K562 (cell line): ENCODE data around the gene MAGI1. TPM values are rescaled to one million over a fixed set of nuclear protein-coding genes. Genes with fewer than 3 reads are reported as not detected.

Experiments
- ATAC-seq: fragments of 200-7000 bp; cut with Tn5 transposase; 3 replicates; pipeline ENCODE4 v1.9.1; 2020; ENCODE audit warnings: moderate library complexity
- BruUV-seq: library from RNA; stranded (reverse); fragments of 400-500 nt; replicated peaks from 2 replicates; lab custom pipeline; 2021; lab: Mats Ljungman, UMichigan
- CTCF ChIA-PET: fragments of 300-600 bp; formaldehyde crosslinking; extraction: SDS; loops from one replicate; lab custom pipeline; 2021; ENCODE audit warnings: low intra/inter-chr PET ratio; lab: Yijun Ruan, JAX
- POLR2A ChIA-PET: fragments of 300-600, 350-650 bp; sonication (Branson Sonifier 250); formaldehyde crosslinking; extraction: SDS; loops from one replicate; lab custom pipeline; 2021; ENCODE audit warnings: antibody characterized with exemption, inconsistent platforms; lab: Yijun Ruan, JAX
- DNase-seq, 4 experiments: peaks; one replicate each; pipeline versions ENCODE4 v3.0.0 to v3.0.0-alpha.2; 2011 to 2018; ENCODE audit warnings: low spot score in 3 of 4, mixed read lengths in 3 of 4; ENCODE audit errors: extremely low read depth in 1 of 4
- FAIRE-seq: peaks from 2 replicates; lab custom pipeline; 2011; peaks lifted over from hg19 to GRCh38; lab: Jason Lieb, UNC
- H2AFZ ChIP-seq: 2 replicates; pipeline ENCODE4 v1.6.0; 2011; ENCODE audit warnings: low read depth, low read length, control low read depth, inconsistent platforms
- H3K27ac ChIP-seq: fragments of 200-600 bp; 3 replicates; pipeline ENCODE4 v1.8.0; 2011; ENCODE audit warnings: low read depth, mild to moderate bottlenecking, control low read depth, inconsistent platforms, low read length, moderate library complexity, mixed read lengths; ENCODE audit errors: extremely low read depth
- H3K27me3 ChIP-seq, 2 experiments: fragments of 300-600 bp in 1 of 2; 2 replicates in 1 of 2; 3 replicates in 1 of 2; pipeline versions ENCODE4 v1.6.0 to v1.8.0; 2011; ENCODE audit warnings: inconsistent platforms in 2 of 2, low read length in 2 of 2, mild to moderate bottlenecking in 1 of 2, mixed read lengths in 1 of 2, moderate library complexity in 1 of 2; ENCODE audit not compliant: control insufficient read depth in 2 of 2, insufficient read depth in 2 of 2
- H3K36me3 ChIP-seq: fragments of 300-600 bp; 3 replicates; pipeline ENCODE4 v1.8.0; 2011; ENCODE audit warnings: mild to moderate bottlenecking, low read length, inconsistent platforms; ENCODE audit not compliant: control insufficient read depth, insufficient read depth
- H3K4me1 ChIP-seq, 2 experiments: fragments of 200-600 bp in 1 of 2; replicated peaks in 1 of 2; 2 replicates in 1 of 2; 3 replicates in 1 of 2; pipeline versions ENCODE4 v1.5.1 to v1.8.0; 2011; ENCODE audit warnings: inconsistent platforms in 2 of 2, low read length in 2 of 2, mild to moderate bottlenecking in 1 of 2, mixed read lengths in 1 of 2, moderate library complexity in 1 of 2; ENCODE audit not compliant: control insufficient read depth in 2 of 2, insufficient read depth in 2 of 2
- H3K4me2 ChIP-seq: 2 replicates; pipeline ENCODE4 v1.6.1; 2011; ENCODE audit warnings: low read length, control low read depth, inconsistent platforms, mixed read lengths; ENCODE audit not compliant: insufficient read depth
- H3K4me3 ChIP-seq: fragments of 200-600 bp; sonication (generic), shearing (Covaris generic); 2 replicates; pipeline ENCODE4 v1.5.1; 2016; ENCODE audit warnings: control low read depth, inconsistent platforms
- H3K79me2 ChIP-seq: fragments of 200-600 bp; 3 replicates; pipeline ENCODE4 v1.8.0; 2011; ENCODE audit warnings: low read length, inconsistent platforms; ENCODE audit not compliant: control insufficient read depth, insufficient read depth
- H3K9ac ChIP-seq, 2 experiments: 2 replicates each; pipeline versions ENCODE4 v1.6.0 to v1.6.1; 2011; ENCODE audit warnings: low read depth in 2 of 2, low read length in 2 of 2, control low read depth in 1 of 2, inconsistent platforms in 1 of 2, mild to moderate bottlenecking in 1 of 2, mixed read lengths in 1 of 2; ENCODE audit not compliant: insufficient read depth in 1 of 2
- H3K9me1 ChIP-seq: one replicate; pipeline ENCODE4 v1.6.0; 2011; ENCODE audit warnings: inconsistent platforms, mild to moderate bottlenecking, low read length, moderate library complexity; ENCODE audit not compliant: control insufficient read depth, insufficient read depth
- H3K9me3 ChIP-seq: replicated peaks from 2 replicates; pipeline ENCODE4 v1.5.1; 2011; ENCODE audit warnings: low read depth, low read length, inconsistent platforms; ENCODE audit not compliant: control insufficient read depth, insufficient read depth
- H4K20me1 ChIP-seq: replicated peaks from 2 replicates; pipeline ENCODE4 v1.6.1; 2011; ENCODE audit warnings: low read length, inconsistent platforms, mixed read lengths; ENCODE audit not compliant: control insufficient read depth, insufficient read depth
- CREB3L1 ChIP-seq: fragments of 450-650 bp; IDR thresholded peaks from 2 replicates; pipeline ENCODE4 v1.6.1; 2014; ENCODE audit warnings: low read depth, mild to moderate bottlenecking, moderate library complexity, borderline replicate concordance
- CXXC5 ChIP-seq: fragments of 250-450 bp; sonication (Bioruptor Pico); IDR thresholded peaks from 2 replicates; pipeline ENCODE4 v1.8.0; 2022; ENCODE audit warnings: inconsistent platforms, mild to moderate bottlenecking, moderate library complexity
- FOXJ2 ChIP-seq: fragments of 200-800 bp; sonication (Bioruptor generic); IDR thresholded peaks from 2 replicates; pipeline ENCODE4 v1.6.1; 2016; ENCODE audit warnings: missing genetic modification characterization, missing compliant biosample characterization
- HDAC6 ChIP-seq: IDR thresholded peaks from 2 replicates; pipeline ENCODE4 v1.6.1; 2012; ENCODE audit warnings: low read depth, mild to moderate bottlenecking, control low read depth, inconsistent platforms, low read length, moderate library complexity
- HMGXB4 ChIP-seq: sonication (generic); formaldehyde crosslinking; IDR thresholded peaks from 2 replicates; pipeline ENCODE4 v1.8.1; 2023; ENCODE audit warnings: mild to moderate bottlenecking, missing genetic modification reagents
- MAZ ChIP-seq, 2 experiments: fragments of 450-650 bp in 1 of 2; sonication (generic) in 1 of 2; formaldehyde crosslinking; IDR thresholded peaks in 1 of 2; conservative IDR thresholded peaks in 1 of 2; 2 replicates each; pipeline versions ENCODE4 v1.4.0 to v1.5.0; 2020; ENCODE audit warnings: mild to moderate bottlenecking in 1 of 2, missing genetic modification reagents in 1 of 2
- MCM5 ChIP-seq: fragments of 450-650 bp; IDR thresholded peaks from 2 replicates; pipeline ENCODE4 v1.6.1; 2016; ENCODE audit warnings: low read depth
- POLR2AphosphoS2 ChIP-seq: IDR thresholded peaks from 2 replicates; pipeline ENCODE4 v1.6.1; 2012; ENCODE audit warnings: low read length, improper control_type of control experiment
- PRMT5 ChIP-seq: sonication (generic); formaldehyde crosslinking; IDR thresholded peaks from 2 replicates; pipeline ENCODE4 v1.5.0; 2020; ENCODE audit warnings: missing genetic modification reagents
- RFX1 ChIP-seq: fragments of 450-650 bp; IDR thresholded peaks from 2 replicates; pipeline ENCODE4 v1.6.1; 2016; ENCODE audit warnings: mild to moderate bottlenecking, moderate library complexity
- ZMIZ1 ChIP-seq, 2 experiments: fragments of 150-350 bp in 1 of 2; IDR thresholded peaks; 2 replicates each; pipeline ENCODE4 v1.6.1; 2012 to 2016; ENCODE audit warnings: low read depth in 2 of 2, low read length in 2 of 2, mild to moderate bottlenecking in 1 of 2, moderate library complexity in 1 of 2
- ZNF224 ChIP-seq: sonication (generic); formaldehyde crosslinking; IDR thresholded peaks from 2 replicates; pipeline ENCODE4 v1.8.0; 2022; ENCODE audit warnings: mild to moderate bottlenecking, missing genetic modification reagents
- ZNF436 ChIP-seq: fragments of 250-450, 450-650 bp; sonication (Bioruptor Pico); formaldehyde crosslinking; IDR thresholded peaks from 2 replicates; pipeline ENCODE4 v1.7.0; 2020; ENCODE audit warnings: mild to moderate bottlenecking
- ZNF512 ChIP-seq: IDR thresholded peaks from 2 replicates; pipeline ENCODE4 v1.6.1; 2016; ENCODE audit warnings: missing genetic modification characterization, missing compliant biosample characterization
- WGBS: fragments of 100-300 bp; shearing (Covaris generic); methylation state at CpG from one replicate; pipeline ENCODE4 v1.1.6; 2016; ENCODE audit warnings: low coverage, mixed read lengths; ENCODE audit not compliant: insufficient coverage; ENCODE audit errors: missing lambda C conversion rate; 5-methylcytosine and 5-hydroxymethylcytosine counted together
- in situ Hi-C: fragments of 300-500 bp; cut with MboI; formaldehyde crosslinking; loops from 4 replicates; pipeline ENCODE4 v1.15.0; 2018; ENCODE audit warnings: inconsistent platforms, mixed read lengths
- intact Hi-C: fragments of 100-400 bp; cut with micrococcal nuclease; formaldehyde crosslinking; loops from 2 replicates; pipeline ENCODE4 v1.14.2; 2022
- polyA plus RNA-seq, 8 experiments: library from polyadenylated mRNA; depleted of rRNA in 4 of 8; stranded (reverse) in 5 of 8; unstranded in 3 of 8; fragments of >200 nt; fragmentation: Nextera tagmentation in 2 of 8; fragmentation: Illumina TruSeq in 1 of 8; extraction: Ambion mirVana in 2 of 8; extraction: Trizol in 1 of 8; gene quantifications; 2 replicates each; pipeline versions ENCODE4 v1.2.1 to v1.2.3, GENCODE V29; 2011 to 2014; ENCODE audit warnings: inconsistent platforms in 1 of 8, missing spikeins in 1 of 8
- total RNA-seq, 7 experiments: library from RNA; depleted of rRNA in 6 of 7; stranded (reverse); fragments of >200 nt in 6 of 7; fragmentation: Illumina TruSeq in 2 of 7; extraction: Trizol in 2 of 7; gene quantifications; 2 replicates each; pipeline versions ENCODE4 v1.2.1 to v1.2.3, GENCODE V29; 2011 to 2021; ENCODE audit warnings: low replicate concordance in 1 of 7

The MAGI1 gene
- total and polyA plus RNA-seq, 9 of the 15 experiments (the other 6 are each of a cell fraction or from before 2014, with no cell fraction given), result 7.8 to 59.4 (median 43.2) TPM

- intact Hi-C loops, result no loop called here
- Histone ChIP-seq H3K4me2 (no peak overlapping the region), H2AFZ (no peak overlapping the region), H3K9ac (no peak overlapping the region), H4K20me1 (no peaks in the 10 kb centered on the region), H3K36me3 (no peaks in the 10 kb centered on the region), H3K9me3 (no peaks in the 10 kb centered on the region), H3K9me1 (no peaks in the 10 kb centered on the region), H3K79me2 (no peaks in the 10 kb centered on the region; the same call in 2 of the 3 replicates), H3K27ac (no peak overlapping the region), H3K27me3 (no peaks in the 10 kb centered on the region), H3K4me3 (no peak overlapping the region), H3K4me1 (no peaks in the 10 kb centered on the region)
- in situ Hi-C loops, result no loop called here
- FAIRE-seq (no peak), ATAC-seq (no peak), DNase-seq (no peak)
- POLR2A ChIA-PET, result no interaction called here
- no TSS peak for BruUV-seq
- CTCF ChIA-PET, result no interaction called here
- 74% methylated on average over 6 of the region's 6 CpGs for WGBS
- TF ChIP-seq MCM5 (no peak), ZNF512 (tag) (no peak), ZNF224 (CRISPR knock-in tag) (no peak), HMGXB4 (no peak), CREB3L1 (no peak), POLR2AphosphoS2 (no peak), ZMIZ1 (IDR thresholded peaks at IDR 0.05; ENCODE audit: low read depth in 2 of 2, low read length in 2 of 2) (no peak), RFX1 (no peak), PRMT5 (CRISPR knock-in tag) (no peak), CXXC5 (CRISPR knock-in tag) (no peak), ZNF436 (CRISPR knock-in tag) (no peak), MAZ (CRISPR knock-in tag; conservative IDR thresholded peaks at IDR 0.05 in 1 of 2, IDR thresholded peaks at IDR 0.05 in 1 of 2) (no peak), HDAC6 (no peak), FOXJ2 (tag) (no peak)
Observed at GRCh38 chr3:65408531-65409175, 630.1 kb downstream of the MAGI1 start.
